Inferior parietal cortex (tissue), 1 donor: ENCODE results near the gene FAM83C.

ENCODE experiments used
- DNase-seq: peaks from one replicate; pipeline ENCODE4 v3.0.0-alpha.2; 2016; ENCODE audit errors: extremely low spot score

The FAM83C gene

DNA sequence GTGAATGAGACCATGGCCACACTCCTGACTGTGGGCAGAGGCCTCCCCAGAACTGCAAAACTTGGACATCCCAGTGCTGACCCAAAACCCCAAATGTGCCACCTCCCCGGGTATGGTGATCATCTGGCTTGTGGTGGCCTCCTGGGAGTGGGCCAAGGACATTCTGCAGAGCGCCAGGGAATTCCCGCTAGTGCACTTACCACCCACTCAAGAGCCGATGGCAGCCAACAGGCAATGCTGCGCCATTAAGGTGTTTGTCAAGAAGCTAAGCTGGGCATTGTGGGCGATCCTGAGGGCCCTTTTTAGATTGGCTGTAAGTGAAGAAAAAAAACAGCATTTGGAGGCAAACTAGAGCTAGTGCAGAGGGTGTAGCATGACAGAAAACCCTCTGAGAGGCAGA lies 56.3 kb downstream of the FAM83C start:
- peak; percentile 31 for DNase-seq
